HG02981 (cell line): Measurements from ENCODE around the gene LRPAP1.

ENCODE experiments used
- ATAC-seq: cut with Tn5 transposase; IDR thresholded peaks from one replicate; pipeline ENCODE4 v1.9.1; 2021; ENCODE audit warnings: mild to moderate bottlenecking, moderate library complexity; ENCODE audit not compliant: unreplicated experiment

The LRPAP1 gene

GRCh38 chr4:3533423-3533820 is 1.2 kb upstream of the LRPAP1 start:
- ATAC-seq = no peak

- ATAC-seq = peak; percentile 3
Measured at GRCh38 chr4:3532751-3533422, 665 bp upstream of the LRPAP1 start.

- ATAC-seq = no peak
Measured at GRCh38 chr4:3531318-3531878, 824 bp downstream of the LRPAP1 start.

GRCh38 chr4:3530663-3531254 is 1.5 kb downstream of the LRPAP1 start:
- no peak for ATAC-seq

- no peak for ATAC-seq
Measured at GRCh38 chr4:3530051-3530450, 2.2 kb downstream of the LRPAP1 start.

GRCh38 chr4:3529363-3529762 is 2.9 kb downstream of the LRPAP1 start:
- no peak for ATAC-seq

- ATAC-seq = no peak
Measured at GRCh38 chr4:3527914-3528876, 4.0 kb downstream of the LRPAP1 start.

GRCh38 chr4:3527101-3527913 is 4.9 kb downstream of the LRPAP1 start:
- ATAC-seq = no peak

GRCh38 chr4:3526456-3526855 is 5.8 kb downstream of the LRPAP1 start:
- no peak for ATAC-seq

GRCh38 chr4:3525532-3526430 is 6.4 kb downstream of the LRPAP1 start:
- ATAC-seq = no peak

GRCh38 chr4:3524920-3525319 is 7.3 kb downstream of the LRPAP1 start:
- ATAC-seq = no peak

GRCh38 chr4:3524349-3524748 is 7.9 kb downstream of the LRPAP1 start:
- ATAC-seq = no peak

- no peak for ATAC-seq
Measured at GRCh38 chr4:3523628-3524221, 8.5 kb downstream of the LRPAP1 start.

GRCh38 chr4:3523146-3523627 is 9.0 kb downstream of the LRPAP1 start:
- no peak for ATAC-seq

- no peak for ATAC-seq
Measured at GRCh38 chr4:3522651-3523050, 9.6 kb downstream of the LRPAP1 start.

- ATAC-seq = no peak
Measured at GRCh38 chr4:3522326-3522640, 9.9 kb downstream of the LRPAP1 start.

GRCh38 chr4:3521621-3522325 is 10.4 kb downstream of the LRPAP1 start:
- ATAC-seq = no peak

- no peak for ATAC-seq
Measured at GRCh38 chr4:3520796-3521600, 11.2 kb downstream of the LRPAP1 start.
